GM04503 (cell line): ENCODE data around the gene RYR2.
"Not testable (repeated sequence)": the region's sequence is repeated elsewhere in the genome, so short reads cannot be mapped to it uniquely, and the experiment has no call there.

Experiments used
- DNase-seq: peaks from one replicate; pipeline ENCODE4 v3.0.0-alpha.2; 2012; ENCODE audit warnings: low read depth

RYR2 gene

GRCh38 chr1:237352747-237353146 is 310.8 kb downstream of the RYR2 start:
- no peak for DNase-seq

- no peak for DNase-seq
Observed at GRCh38 chr1:237353918-237354317, 311.9 kb downstream of the RYR2 start.

- no peak for DNase-seq
Observed at GRCh38 chr1:237355022-237355421, 313.0 kb downstream of the RYR2 start.

GRCh38 chr1:237358555-237358954 is 316.6 kb downstream of the RYR2 start:
- DNase-seq, result no peak

- no peak for DNase-seq
Observed at GRCh38 chr1:237367758-237368157, 325.8 kb downstream of the RYR2 start.

- DNase-seq, result not testable (repeated sequence)
Observed at GRCh38 chr1:237371477-237371876, 329.5 kb downstream of the RYR2 start.

- DNase-seq, result peak; percentile 3
Observed at GRCh38 chr1:237383791-237384190, 341.8 kb downstream of the RYR2 start.

GRCh38 chr1:237384213-237384612 is 342.2 kb downstream of the RYR2 start:
- DNase-seq, result no peak

GRCh38 chr1:237386362-237387143 is 344.6 kb downstream of the RYR2 start:
- no peak for DNase-seq

GRCh38 chr1:237387144-237387505 is 345.1 kb downstream of the RYR2 start:
- DNase-seq, result no peak

- DNase-seq, result no peak
Observed at GRCh38 chr1:237390823-237391222, 348.8 kb downstream of the RYR2 start.

GRCh38 chr1:237393632-237394031 is 351.6 kb downstream of the RYR2 start:
- DNase-seq, result no peak

GRCh38 chr1:237394281-237394680 is 352.3 kb downstream of the RYR2 start:
- DNase-seq, result no peak

GRCh38 chr1:237396426-237396825 is 354.4 kb downstream of the RYR2 start:
- DNase-seq, result no peak

GRCh38 chr1:237398751-237399150 is 356.8 kb downstream of the RYR2 start:
- DNase-seq, result no peak

GRCh38 chr1:237405912-237406311 is 363.9 kb downstream of the RYR2 start:
- no peak for DNase-seq

- DNase-seq, result no peak
Observed at GRCh38 chr1:237411621-237412020, 369.6 kb downstream of the RYR2 start.

- DNase-seq, result no peak
Observed at GRCh38 chr1:237416924-237417655, 375.1 kb downstream of the RYR2 start.

GRCh38 chr1:237428809-237429208 is 386.8 kb downstream of the RYR2 start:
- DNase-seq, result no peak

- DNase-seq, result no peak
Observed at GRCh38 chr1:237429252-237429651, 387.3 kb downstream of the RYR2 start.

- DNase-seq, result no peak
Observed at GRCh38 chr1:237431448-237431847, 389.5 kb downstream of the RYR2 start.

- DNase-seq, result no peak
Observed at GRCh38 chr1:237440346-237440745, 398.4 kb downstream of the RYR2 start.

- DNase-seq, result no peak
Observed at GRCh38 chr1:237444120-237444790, 402.3 kb downstream of the RYR2 start.
